HCT116 (cell line): Measurements from ENCODE around the gene UNC79. TPM values are rescaled to one million over a fixed set of nuclear protein-coding genes. Genes with fewer than 3 reads are reported as not detected.

Experiments used
- ATAC-seq: fragments of 200-7000 bp; cut with Tn5 transposase; 2 replicates; pipeline ENCODE4 v1.9.1; 2020; ENCODE audit warnings: mild to moderate bottlenecking, moderate library complexity
- BruUV-seq: library from RNA; stranded (reverse); fragments of 400-500 nt; replicated peaks from 2 replicates; lab custom pipeline; 2021; lab: Mats Ljungman, UMichigan
- CTCF ChIA-PET: fragments of 300-600 bp; sonication (Branson Sonifier 250); formaldehyde crosslinking; loops from one replicate; lab custom pipeline; 2021; ENCODE audit warnings: antibody characterized with exemption; lab: Charles Lee
- POLR2A ChIA-PET: fragments of 300-600, 350-600 bp; sonication (Branson Sonifier 250); formaldehyde crosslinking; loops from one replicate; lab custom pipeline; 2021; ENCODE audit warnings: antibody characterized with exemption; lab: Charles Lee
- RAD21 ChIA-PET, 2 experiments: fragments of 300-600 bp; sonication (Branson Sonifier 250); formaldehyde crosslinking; loops; one replicate each; lab custom pipeline; 2023; ENCODE audit warnings: low total read pairs in 2 of 2; ENCODE audit not compliant: uncharacterized antibody in 2 of 2, unreplicated experiment in 2 of 2, low non-redundant PET in 1 of 2; lab: Charles Lee
- DNase-seq: peaks from one replicate; pipeline ENCODE4 v3.0.0-alpha.2; 2010; ENCODE audit warnings: low read depth, low spot score
- H2AFZ ChIP-seq: fragments of 200-600 bp; shearing (Covaris generic), sonication (generic); 2 replicates; pipeline ENCODE4 v1.6.1; 2017; ENCODE audit warnings: low read depth, mixed run types, mixed read lengths, antibody characterized with exemption, low read length; ENCODE audit not compliant: poor library complexity, severe bottlenecking
- H3K27ac ChIP-seq: 2 replicates; pipeline ENCODE4 v1.5.1; 2012; ENCODE audit warnings: low read depth, low read length
- H3K27me3 ChIP-seq: fragments of 200-600 bp; sonication (generic); 2 replicates; pipeline ENCODE4 v1.6.1; 2016; ENCODE audit warnings: mixed run types, low read length, mixed read lengths; ENCODE audit not compliant: insufficient read depth
- H3K36me3 ChIP-seq, 2 experiments: fragments of 200-500 bp in 1 of 2; fragments of 200-600 bp in 1 of 2; sonication (Bioruptor generic) in 1 of 2; sonication (generic) in 1 of 2; 2 replicates each; pipeline versions ENCODE4 v1.5.1 to v1.6.1; 2014 to 2016; ENCODE audit warnings: low read length in 2 of 2, inconsistent platforms in 1 of 2, mixed read lengths in 1 of 2, mixed run types in 1 of 2; ENCODE audit not compliant: insufficient read depth in 2 of 2, control insufficient read depth in 1 of 2
- H3K4me1 ChIP-seq, 2 experiments: fragments of 200-600 bp in 1 of 2; sonication (generic) in 1 of 2; 2 replicates each; pipeline versions ENCODE4 v1.5.1 to v1.6.1; 2012 to 2017; ENCODE audit warnings: low read length in 2 of 2, inconsistent platforms in 1 of 2, mild to moderate bottlenecking in 1 of 2, mixed read lengths in 1 of 2, mixed run types in 1 of 2, moderate library complexity in 1 of 2; ENCODE audit not compliant: insufficient read depth in 2 of 2, control insufficient read depth in 1 of 2
- H3K4me2 ChIP-seq: fragments of 200-600 bp; sonication (generic); 2 replicates; pipeline ENCODE4 v1.6.1; 2017; ENCODE audit warnings: mixed run types, low read length, mixed read lengths
- H3K4me3 ChIP-seq, 2 experiments: fragments of 200-600 bp in 1 of 2; sonication (generic) in 1 of 2; replicated peaks in 1 of 2; 2 replicates each; pipeline ENCODE4 v1.5.1; 2011 to 2016; ENCODE audit warnings: low read length in 2 of 2, control low read depth in 1 of 2, low read depth in 1 of 2, mild to moderate bottlenecking in 1 of 2, mixed read lengths in 1 of 2, mixed run types in 1 of 2
- H3K79me2 ChIP-seq: fragments of 200-600 bp; sonication (generic); 2 replicates; pipeline ENCODE4 v1.6.1; 2017; ENCODE audit warnings: mild to moderate bottlenecking, mixed run types, low read length, moderate library complexity, mixed read lengths; ENCODE audit not compliant: insufficient read depth
- H3K9ac ChIP-seq: fragments of 200-600 bp; sonication (generic); 2 replicates; pipeline ENCODE4 v1.6.1; 2016; ENCODE audit warnings: low read length, mixed read lengths
- H3K9me2 ChIP-seq: fragments of 200-600 bp; sonication (generic), shearing (Covaris generic); 2 replicates; pipeline ENCODE4 v1.6.1; 2017; ENCODE audit warnings: mixed run types, mild to moderate bottlenecking, moderate library complexity; ENCODE audit not compliant: insufficient read depth
- H3K9me3 ChIP-seq, 2 experiments: fragments of 200-500 bp in 1 of 2; fragments of 200-600 bp in 1 of 2; sonication (Bioruptor generic) in 1 of 2; sonication (generic) in 1 of 2; 2 replicates each; pipeline ENCODE4 v1.6.1; 2014 to 2017; ENCODE audit warnings: low read length in 2 of 2, mixed read lengths in 2 of 2, inconsistent platforms in 1 of 2, low read depth in 1 of 2, mild to moderate bottlenecking in 1 of 2, mixed run types in 1 of 2, moderate library complexity in 1 of 2; ENCODE audit not compliant: control insufficient read depth in 1 of 2, insufficient read depth in 1 of 2
- H4K20me1 ChIP-seq: fragments of 200-600 bp; sonication (generic), shearing (Covaris generic); 2 replicates; pipeline ENCODE4 v1.6.1; 2017; ENCODE audit warnings: mixed run types, mild to moderate bottlenecking, moderate library complexity; ENCODE audit not compliant: insufficient read depth
- CTCF ChIP-seq, 3 experiments: fragments of 200-600 bp in 1 of 3; sonication (generic) in 1 of 3; IDR thresholded peaks in 2 of 3; conservative IDR thresholded peaks in 1 of 3; 2 replicates each; pipeline ENCODE4 v1.5.1; 2012 to 2017; ENCODE audit warnings: low read depth in 2 of 3, low read length in 2 of 3, antibody characterized with exemption in 1 of 3, borderline replicate concordance in 1 of 3, control low read depth in 1 of 3, mild to moderate bottlenecking in 1 of 3, mixed read lengths in 1 of 3, mixed run types in 1 of 3, moderate library complexity in 1 of 3; ENCODE audit not compliant: insufficient read depth in 1 of 3
- EGR1 ChIP-seq: IDR thresholded peaks from 2 replicates; pipeline ENCODE4 v1.6.1; 2012; ENCODE audit warnings: low read depth
- ELF1 ChIP-seq: IDR thresholded peaks from 2 replicates; pipeline ENCODE4 v1.6.1; 2012; ENCODE audit warnings: low read depth, borderline replicate concordance
- MAX ChIP-seq: IDR thresholded peaks from 2 replicates; pipeline ENCODE4 v1.6.1; 2012
- POLR2AphosphoS5 ChIP-seq: IDR thresholded peaks from 2 replicates; pipeline ENCODE4 v1.6.1; 2011; ENCODE audit warnings: mild to moderate bottlenecking, low read depth, low read length, moderate library complexity
- RAD21 ChIP-seq: IDR thresholded peaks from 2 replicates; pipeline ENCODE4 v1.6.1; 2012; ENCODE audit warnings: low read depth, mild to moderate bottlenecking
- SRF ChIP-seq: IDR thresholded peaks from 2 replicates; pipeline ENCODE4 v1.6.1; 2012; ENCODE audit warnings: low read depth
- ZBTB33 ChIP-seq: IDR thresholded peaks from 2 replicates; pipeline ENCODE4 v1.6.1; 2011; ENCODE audit warnings: mild to moderate bottlenecking, low read length, moderate library complexity; ENCODE audit not compliant: insufficient replicate concordance; ENCODE audit errors: extremely low read depth
- ZNF274 ChIP-seq: fragments of 200-500 bp; sonication (Bioruptor generic); IDR thresholded peaks from 2 replicates; pipeline ENCODE4 v1.6.1; 2014; ENCODE audit warnings: mild to moderate bottlenecking, low read depth, low read length, inconsistent platforms
- intact Hi-C: fragments of 100-400 bp; cut with micrococcal nuclease; formaldehyde crosslinking; loops from 2 replicates; pipeline ENCODE4 v1.10.0; 2022
- total RNA-seq: library from RNA; stranded (reverse); gene quantifications from one replicate; pipeline ENCODE4 v1.2.1, GENCODE V29; 2021; ENCODE audit not compliant: unreplicated experiment

Gene UNC79
- total RNA-seq, 1 experiment from 2014 or later: 0.10 TPM

GRCh38 chr14:93655078-93655750 is 224.5 kb downstream of the UNC79 start:
- peaks cover 12% of the 10 kb centered on the region for H3K27me3 ChIP-seq
- ATAC-seq (peak; percentile 90), DNase-seq (peak; percentile 48)
- no peaks in the 10 kb centered on the region for H3K9me3 ChIP-seq
- no peak overlapping the region for H3K9ac ChIP-seq
- ChIA-PET CTCF (interaction anchor here (0.6 to 5.0 kb wide), 11 partner anchors 10 to 373 kb away, joined by 3 to 75 read pairs (median 4); no protein-coding TSS in a partner anchor), POLR2A (no interaction called here), RAD21 (no interaction called here)
- no peaks in the 10 kb centered on the region for H3K9me2 ChIP-seq
- no peak overlapping the region for H3K4me3 ChIP-seq
- H2AFZ ChIP-seq: peak overlapping the region; percentile 92
- H3K4me1 ChIP-seq: no peaks in the 10 kb centered on the region
- no TSS peak for BruUV-seq
- H3K79me2 ChIP-seq: no peaks in the 10 kb centered on the region
- no peaks in the 10 kb centered on the region for H3K36me3 ChIP-seq
- peak overlapping the region; percentile 13; the same call in 1 of the 2 replicates for H3K4me2 ChIP-seq
- no peaks in the 10 kb centered on the region for H4K20me1 ChIP-seq
- intact Hi-C loops: loop anchor here (1.0 to 10.0 kb wide), 4 partner anchors 134 to 350 kb away; partner anchors contain the start of gene PRIMA1
- TF ChIP-seq SRF (no peak), RAD21 (peak; percentile 82), ZNF274 (no peak), CTCF (IDR thresholded peaks at IDR 0.05 in 2 of 3, conservative IDR thresholded peaks at IDR 0.05 in 1 of 3; ENCODE audit: borderline replicate concordance in 1 of 3, insufficient read depth in 1 of 3, low read depth in 2 of 3, low read length in 2 of 3) (peak; percentile 53 to 81 (median 71)), ZBTB33 (no peak), EGR1 (no peak), POLR2AphosphoS5 (no peak), MAX (no peak), ELF1 (no peak)
- H3K27ac ChIP-seq: no peak overlapping the region
